Measurements from ENCODE around the gene OPRD1. TPM values are rescaled to one million over a fixed set of nuclear protein-coding genes. Genes with fewer than 3 reads are reported as not detected.
A peak's percentile ranks its signal among the peaks of the same experiment; 100 is the strongest.

The OPRD1 gene
- total and polyA plus RNA-seq, 2 experiments from 2014 or later = 0.07 to 0.08 TPM

- Histone ChIP-seq H3K27ac (no peak overlapping the region), H3K79me2 (no peaks in the 10 kb centered on the region), H3K4me1 (ENCODE audit: insufficient read depth) (peaks cover 4% of the 10 kb centered on the region), H3K4me3 (no peak overlapping the region), H3K27me3 (no peaks in the 10 kb centered on the region), H3K9me2 (replicated peaks; ENCODE audit: insufficient read depth) (no peaks in the 10 kb centered on the region), H4K20me1 (ENCODE audit: insufficient read depth, poor library complexity, severe bottlenecking) (no peaks in the 10 kb centered on the region), H3K4me2 (no peak overlapping the region), H2AFZ (no peak overlapping the region), H3K36me3 (replicated peaks; ENCODE audit: insufficient read depth, low read depth) (no peaks in the 10 kb centered on the region), H3K9me3 (ENCODE audit: low read depth) (no peaks in the 10 kb centered on the region)
- WGBS (ENCODE audit: low lambda C conversion rate, missing lambda C conversion rate) = 27% methylated on average over 18 of the region's 18 CpGs
- peak; percentile 89 for DNase-seq (ENCODE audit: low spot score)
- TF ChIP-seq EZH2 (IDR thresholded peaks at IDR 0.05; ENCODE audit: borderline replicate concordance) (no peak), CTCF (IDR thresholded peaks at IDR 0.05; ENCODE audit: poor library complexity) (peak; percentile 95), EZH2phosphoT487 (IDR thresholded peaks at IDR 0.05; ENCODE audit: low read depth, severe bottlenecking, unreplicated experiment) (no peak)
Observed at GRCh38 chr1:28877132-28877781, 65.3 kb downstream of the OPRD1 start.

GRCh38 chr1:28878796-28879195 lies 66.8 kb downstream of the OPRD1 start:
- H3K36me3 ChIP-seq (replicated peaks; ENCODE audit: insufficient read depth, low read depth) = no peaks in the 10 kb centered on the region

GRCh38 chr1:28882009-28882628 lies 70.1 kb downstream of the OPRD1 start:
- Histone ChIP-seq H3K27me3 (no peaks in the 10 kb centered on the region), H3K4me1 (ENCODE audit: insufficient read depth) (peaks cover 19% of the 10 kb centered on the region), H4K20me1 (ENCODE audit: insufficient read depth, poor library complexity, severe bottlenecking) (no peaks in the 10 kb centered on the region), H3K9me2 (replicated peaks; ENCODE audit: insufficient read depth) (no peaks in the 10 kb centered on the region), H2AFZ (no peak overlapping the region), H3K9me3 (ENCODE audit: low read depth) (no peaks in the 10 kb centered on the region), H3K36me3 (replicated peaks; ENCODE audit: insufficient read depth, low read depth) (no peaks in the 10 kb centered on the region), H3K79me2 (no peaks in the 10 kb centered on the region), H3K4me2 (peak overlapping the region; percentile 17), H3K4me3 (no peak overlapping the region), H3K27ac (no peak overlapping the region)
- 28% methylated on average over 13 of the region's 13 CpGs for WGBS (ENCODE audit: low lambda C conversion rate, missing lambda C conversion rate)
- peak; percentile 94 for DNase-seq (ENCODE audit: low spot score)
- TF ChIP-seq EZH2 (IDR thresholded peaks at IDR 0.05; ENCODE audit: borderline replicate concordance) (no peak), EZH2phosphoT487 (IDR thresholded peaks at IDR 0.05; ENCODE audit: low read depth, severe bottlenecking, unreplicated experiment) (no peak), CTCF (IDR thresholded peaks at IDR 0.05; ENCODE audit: poor library complexity) (peak; percentile 97)

More at GRCh38 chr1:28878796-28879195, 66.8 kb downstream of the OPRD1 start:
- Histone ChIP-seq H3K27me3 (no peaks in the 10 kb centered on the region), H3K4me3 (no peak overlapping the region), H3K9me2 (replicated peaks; ENCODE audit: insufficient read depth) (no peaks in the 10 kb centered on the region), H2AFZ (no peak overlapping the region), H3K79me2 (no peaks in the 10 kb centered on the region), H3K9me3 (ENCODE audit: low read depth) (no peaks in the 10 kb centered on the region), H3K4me1 (ENCODE audit: insufficient read depth) (peaks cover 4% of the 10 kb centered on the region), H4K20me1 (ENCODE audit: insufficient read depth, poor library complexity, severe bottlenecking) (no peaks in the 10 kb centered on the region), H3K27ac (no peak overlapping the region), H3K4me2 (no peak overlapping the region)
- TF ChIP-seq EZH2phosphoT487 (IDR thresholded peaks at IDR 0.05; ENCODE audit: low read depth, severe bottlenecking, unreplicated experiment) (no peak), EZH2 (IDR thresholded peaks at IDR 0.05; ENCODE audit: borderline replicate concordance) (no peak), CTCF (IDR thresholded peaks at IDR 0.05; ENCODE audit: poor library complexity) (no peak)
- WGBS (ENCODE audit: low lambda C conversion rate, missing lambda C conversion rate) = 95% methylated on average over 4 of the region's 4 CpGs
- DNase-seq (ENCODE audit: low spot score) = no peak
